SJSA1 (cell line): Measurements from ENCODE around the gene COMTD1. TPM values are rescaled to one million over a fixed set of nuclear protein-coding genes. Genes with fewer than 3 reads are reported as not detected.
A peak's percentile ranks its signal among the peaks of the same experiment; 100 is the strongest.

ENCODE experiments used
- DNase-seq, 2 experiments: peaks; one replicate each; pipeline ENCODE4 v3.0.0-alpha.2; 2015 to 2020; ENCODE audit warnings: low spot score in 2 of 2, low read depth in 1 of 2
- H3K27ac ChIP-seq: fragments of 250-450 bp; sonication (Bioruptor Pico); 2 replicates; pipeline ENCODE4 v1.5.1; 2020; ENCODE audit warnings: mild to moderate bottlenecking, moderate library complexity
- H3K27me3 ChIP-seq: fragments of 250-450 bp; sonication (Bioruptor Pico); replicated peaks from 2 replicates; pipeline ENCODE4 v1.5.1; 2020; ENCODE audit warnings: mild to moderate bottlenecking, moderate library complexity
- H3K36me3 ChIP-seq: fragments of 250-450 bp; sonication (Bioruptor Pico); 2 replicates; pipeline ENCODE4 v1.5.1; 2020; ENCODE audit warnings: mild to moderate bottlenecking
- H3K4me1 ChIP-seq: fragments of 250-450 bp; sonication (Bioruptor Pico); replicated peaks from 2 replicates; pipeline ENCODE4 v1.6.1; 2021; ENCODE audit warnings: mild to moderate bottlenecking
- H3K4me3 ChIP-seq: fragments of 250-450 bp; sonication (Bioruptor Pico); 2 replicates; pipeline ENCODE4 v1.5.1; 2020; ENCODE audit warnings: mild to moderate bottlenecking
- H3K9me3 ChIP-seq: fragments of 250-450 bp; sonication (Bioruptor Pico); replicated peaks from 2 replicates; pipeline ENCODE4 v1.5.1; 2020; ENCODE audit warnings: mild to moderate bottlenecking
- total RNA-seq: library from RNA; depleted of rRNA; stranded (reverse); fragments of >200 nt; shearing (Covaris generic); gene quantifications from 2 replicates; pipeline ENCODE4 v1.2.3, GENCODE V29; 2014

The COMTD1 gene
- total RNA-seq, 1 experiment from 2014 or later = 8.8 TPM

DNA sequence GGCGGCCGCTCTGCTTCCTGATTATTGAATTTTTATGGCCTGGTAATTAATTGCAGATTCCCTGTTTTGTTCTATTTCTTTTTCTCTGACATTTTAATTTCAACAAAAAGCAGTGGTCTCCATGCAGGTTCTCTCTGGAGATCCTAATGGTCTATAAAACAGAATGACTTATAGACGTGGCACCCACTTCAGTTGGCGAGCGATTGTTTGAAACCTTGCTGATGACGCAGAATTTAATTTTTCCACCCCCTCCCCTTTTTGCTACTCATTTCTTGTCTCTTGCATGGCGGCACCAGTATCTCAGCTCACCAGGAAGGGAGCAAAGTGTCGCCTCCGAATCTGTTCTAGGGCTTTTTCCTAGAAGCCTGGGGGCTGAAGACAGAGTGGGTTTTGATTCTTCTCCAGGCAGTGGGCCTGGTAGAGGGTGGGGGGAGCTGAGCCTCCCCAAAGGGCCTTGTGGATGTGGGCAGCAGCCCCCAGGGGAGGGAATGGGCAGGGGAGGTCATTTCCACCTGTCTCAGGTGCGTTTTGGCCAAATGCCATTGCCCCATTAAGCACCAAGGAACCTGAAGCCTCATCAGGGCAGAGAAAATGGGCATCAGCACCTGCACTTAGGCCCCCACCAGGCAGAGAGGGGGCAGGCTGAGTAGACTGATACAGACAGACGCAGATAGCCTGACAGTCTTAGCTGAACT lies 3.5 kb upstream of the COMTD1 start:
- peaks cover 6% of the 10 kb centered on the region; the same call in 1 of the 2 replicates for H3K36me3 ChIP-seq
- no peaks in the 10 kb centered on the region for H3K27me3 ChIP-seq
- no peaks in the 10 kb centered on the region; the same call in 1 of the 2 replicates for H3K9me3 ChIP-seq
- H3K27ac ChIP-seq = no peak overlapping the region
- DNase-seq = no peak
- H3K4me1 ChIP-seq = peaks cover 18% of the 10 kb centered on the region
- no peak overlapping the region for H3K4me3 ChIP-seq

DNA sequence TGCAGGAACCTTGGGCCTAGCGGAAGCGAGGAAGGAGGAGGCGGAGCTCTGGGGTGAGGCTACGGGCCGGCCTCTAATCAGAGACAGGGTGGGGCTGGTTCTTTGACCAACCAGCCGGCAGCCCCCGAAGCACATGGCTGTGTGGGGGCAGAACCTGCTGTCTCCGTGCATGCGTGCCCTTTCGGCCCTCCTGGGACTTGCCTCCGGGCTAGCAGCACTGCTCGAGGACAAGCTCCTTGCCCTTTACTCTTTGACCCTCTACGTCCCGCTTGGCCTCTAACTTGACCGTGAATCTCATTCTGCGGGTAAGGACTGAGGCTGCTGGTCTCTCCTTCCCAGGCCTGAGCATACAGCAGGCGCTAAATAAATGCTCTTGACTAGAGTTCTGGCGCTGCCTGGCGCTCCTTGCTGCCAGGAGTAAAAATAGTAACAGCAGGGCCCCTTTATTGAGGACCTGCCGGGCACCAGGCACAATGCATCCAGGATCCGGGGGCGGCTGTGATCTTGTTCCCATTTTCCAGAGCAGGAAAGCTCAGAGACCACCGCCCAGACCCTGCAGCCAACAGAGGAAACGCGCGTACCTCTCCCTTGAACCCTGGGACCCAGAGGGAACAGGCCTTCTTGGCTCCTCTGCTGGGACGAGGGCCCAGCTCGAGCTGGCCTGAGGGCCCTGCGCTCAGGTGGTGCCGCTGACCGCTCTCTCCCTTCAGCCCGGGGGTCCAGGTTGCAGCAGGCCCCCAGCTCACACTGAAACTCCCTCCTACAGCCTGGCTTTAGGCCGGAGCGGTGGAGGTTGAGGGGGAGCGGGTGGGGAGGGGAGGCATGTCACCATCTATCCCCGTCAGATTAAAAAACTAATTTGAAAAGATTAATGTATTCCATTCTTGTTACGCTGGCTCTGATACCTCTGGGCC lies 2.7 kb upstream of the COMTD1 start:
- no peak overlapping the region for H3K27ac ChIP-seq
- no peaks in the 10 kb centered on the region for H3K27me3 ChIP-seq
- peaks cover 18% of the 10 kb centered on the region for H3K4me1 ChIP-seq
- H3K36me3 ChIP-seq = peaks cover 12% of the 10 kb centered on the region
- DNase-seq = no peak
- no peak overlapping the region for H3K4me3 ChIP-seq
- H3K9me3 ChIP-seq = no peaks in the 10 kb centered on the region; the same call in 1 of the 2 replicates

DNA sequence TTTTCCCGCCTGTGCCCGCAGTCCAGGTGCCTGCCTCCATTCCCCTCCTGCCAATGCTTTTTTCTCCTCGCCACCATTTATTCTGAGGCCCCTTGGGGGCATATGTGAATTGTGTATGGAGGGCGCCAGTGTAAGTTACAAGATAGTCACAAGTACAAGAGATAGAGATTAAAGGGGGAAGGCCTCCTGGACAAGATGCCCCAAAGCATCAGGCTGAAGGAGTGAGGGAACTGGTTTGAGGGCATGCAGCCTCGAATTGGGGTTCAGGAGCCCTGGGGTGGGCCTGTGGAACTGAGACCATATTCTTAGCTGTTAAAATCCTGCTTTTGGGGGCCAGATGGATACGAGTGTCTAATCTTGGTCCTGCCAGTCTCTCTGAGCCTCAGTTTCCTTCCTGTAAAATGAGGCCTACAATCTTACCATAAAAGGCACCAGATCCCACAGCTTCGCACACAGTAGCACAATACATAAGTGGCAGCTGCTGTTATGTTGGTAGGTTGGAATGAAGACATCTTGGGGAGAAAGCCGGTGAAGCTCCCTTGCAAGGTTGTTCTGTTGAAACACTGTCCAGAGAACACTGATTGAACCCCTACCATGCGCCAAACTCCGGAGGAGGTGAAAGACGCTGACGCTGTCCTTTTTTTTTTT lies 545 bp upstream of the COMTD1 start:
- peaks cover 18% of the 10 kb centered on the region for H3K4me1 ChIP-seq
- DNase-seq = no peak
- H3K27ac ChIP-seq = no peak overlapping the region
- H3K27me3 ChIP-seq = no peaks in the 10 kb centered on the region
- no peaks in the 10 kb centered on the region; the same call in 1 of the 2 replicates for H3K9me3 ChIP-seq
- H3K36me3 ChIP-seq = peaks cover 31% of the 10 kb centered on the region
- peak overlapping the region; percentile 50 for H3K4me3 ChIP-seq

DNA sequence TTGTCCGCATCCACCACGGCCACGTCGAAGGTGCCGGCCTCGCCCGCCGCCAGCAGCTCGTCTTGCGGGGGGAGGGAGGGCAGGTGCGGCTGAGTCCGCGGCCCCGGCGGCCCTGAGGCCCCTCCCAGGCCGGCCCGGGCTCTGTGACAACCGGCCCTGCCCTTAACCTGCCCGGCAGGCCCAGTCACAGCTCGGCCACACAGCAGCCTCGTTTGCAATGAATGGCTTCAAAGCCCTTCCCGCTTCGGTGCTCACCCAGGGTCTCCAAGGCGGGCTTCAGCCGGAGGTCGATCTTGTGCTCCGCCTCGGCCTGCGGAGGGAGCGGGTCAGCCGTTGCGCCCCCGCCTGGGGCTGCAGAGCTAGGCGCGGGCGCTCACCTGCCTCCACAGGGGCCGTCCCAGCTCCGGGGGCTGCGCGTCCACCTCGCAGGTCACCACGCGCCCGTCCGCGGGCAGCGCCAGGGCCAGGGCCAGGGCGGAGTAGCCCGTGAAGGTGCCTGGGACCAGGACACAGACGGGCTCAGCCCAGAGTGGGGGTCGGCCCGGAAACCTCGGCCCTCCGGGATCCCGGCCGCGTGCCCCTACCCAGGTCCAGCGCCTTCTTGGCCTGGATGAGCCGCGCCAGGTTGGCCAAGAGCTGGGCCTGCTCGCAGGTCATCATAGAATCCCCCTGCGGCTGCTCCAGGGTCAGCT lies 928 bp downstream of the COMTD1 start:
- Histone ChIP-seq H3K4me1 (peaks cover 25% of the 10 kb centered on the region), H3K4me3 (peak overlapping the region; percentile 50), H3K36me3 (peaks cover 46% of the 10 kb centered on the region), H3K27me3 (no peaks in the 10 kb centered on the region), H3K9me3 (no peaks in the 10 kb centered on the region; the same call in 1 of the 2 replicates), H3K27ac (no peak overlapping the region; the same call in 1 of the 2 replicates)
- DNase-seq = no peak

DNA sequence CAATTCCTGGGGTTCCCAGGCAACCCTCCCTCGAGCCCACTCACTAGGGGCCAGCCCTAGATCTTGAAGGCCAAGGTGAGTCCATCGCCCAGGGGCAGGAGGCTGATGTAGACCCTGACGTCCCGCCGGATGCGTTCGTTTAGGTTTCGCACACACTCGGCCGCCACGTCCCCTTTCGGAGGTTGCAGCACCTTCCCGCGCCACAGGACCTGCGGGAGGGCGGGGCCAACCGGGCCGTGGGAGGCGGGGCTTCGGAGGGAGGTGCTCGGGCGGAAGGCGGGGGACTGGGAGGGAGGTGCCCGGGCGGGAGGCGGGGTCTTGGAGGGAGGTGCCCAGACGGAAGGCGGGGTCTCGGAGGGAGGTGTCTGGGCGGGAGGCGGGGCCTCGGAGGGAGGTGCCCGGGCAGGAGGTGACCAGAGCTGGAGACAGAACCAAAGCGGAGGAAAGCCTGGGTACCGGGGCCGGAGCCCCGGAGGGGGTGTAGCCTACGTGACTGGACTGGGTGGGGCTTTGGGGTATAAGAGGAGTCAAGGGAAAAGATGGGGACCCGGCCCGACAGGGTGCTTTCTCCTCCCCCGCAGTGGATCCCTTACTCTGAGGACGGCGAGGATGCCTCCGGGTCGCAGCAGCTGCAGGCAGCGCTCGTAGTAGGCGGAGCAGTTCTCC lies 1.6 kb downstream of the COMTD1 start:
- Histone ChIP-seq H3K27me3 (no peaks in the 10 kb centered on the region), H3K4me1 (peaks cover 28% of the 10 kb centered on the region), H3K4me3 (peak overlapping the region; percentile 50), H3K27ac (no peak overlapping the region), H3K9me3 (no peaks in the 10 kb centered on the region; the same call in 1 of the 2 replicates), H3K36me3 (peaks cover 51% of the 10 kb centered on the region)
- DNase-seq = peak; percentile 32 to 91

DNA sequence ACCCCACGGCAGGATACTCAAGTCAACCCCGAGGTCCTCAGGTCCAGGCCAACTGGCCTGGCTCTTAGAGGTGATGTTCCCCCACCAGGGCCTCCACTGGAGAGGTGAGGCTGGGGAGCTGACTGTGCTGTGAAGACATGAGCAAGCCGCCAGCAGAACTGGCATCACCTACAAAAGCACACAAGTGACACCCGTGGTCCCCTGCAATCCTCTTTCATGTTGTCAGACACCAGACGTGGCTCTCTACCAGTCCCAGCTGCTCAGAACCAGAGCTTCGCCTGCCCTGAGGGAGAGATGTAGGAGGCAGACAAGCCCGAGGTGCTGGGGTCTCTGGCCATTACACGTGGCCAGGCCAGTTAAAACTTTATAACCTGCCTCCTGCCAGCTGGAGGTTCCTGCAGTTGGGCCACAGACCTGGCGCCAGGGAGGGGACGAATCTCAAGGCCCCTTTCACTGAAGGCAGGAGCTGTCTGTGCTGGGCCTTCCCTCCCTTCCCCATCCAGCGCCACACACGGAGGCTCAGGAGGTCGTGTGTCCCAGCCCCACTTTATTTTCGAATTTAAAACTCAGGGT lies 2.2 kb downstream of the COMTD1 start:
- Histone ChIP-seq H3K4me1 (peaks cover 31% of the 10 kb centered on the region), H3K9me3 (no peaks in the 10 kb centered on the region; the same call in 1 of the 2 replicates), H3K4me3 (no peak overlapping the region), H3K27me3 (no peaks in the 10 kb centered on the region), H3K27ac (no peak overlapping the region), H3K36me3 (peaks cover 56% of the 10 kb centered on the region)
- DNase-seq = peak in 1 of 2 experiments; percentile 14

DNA sequence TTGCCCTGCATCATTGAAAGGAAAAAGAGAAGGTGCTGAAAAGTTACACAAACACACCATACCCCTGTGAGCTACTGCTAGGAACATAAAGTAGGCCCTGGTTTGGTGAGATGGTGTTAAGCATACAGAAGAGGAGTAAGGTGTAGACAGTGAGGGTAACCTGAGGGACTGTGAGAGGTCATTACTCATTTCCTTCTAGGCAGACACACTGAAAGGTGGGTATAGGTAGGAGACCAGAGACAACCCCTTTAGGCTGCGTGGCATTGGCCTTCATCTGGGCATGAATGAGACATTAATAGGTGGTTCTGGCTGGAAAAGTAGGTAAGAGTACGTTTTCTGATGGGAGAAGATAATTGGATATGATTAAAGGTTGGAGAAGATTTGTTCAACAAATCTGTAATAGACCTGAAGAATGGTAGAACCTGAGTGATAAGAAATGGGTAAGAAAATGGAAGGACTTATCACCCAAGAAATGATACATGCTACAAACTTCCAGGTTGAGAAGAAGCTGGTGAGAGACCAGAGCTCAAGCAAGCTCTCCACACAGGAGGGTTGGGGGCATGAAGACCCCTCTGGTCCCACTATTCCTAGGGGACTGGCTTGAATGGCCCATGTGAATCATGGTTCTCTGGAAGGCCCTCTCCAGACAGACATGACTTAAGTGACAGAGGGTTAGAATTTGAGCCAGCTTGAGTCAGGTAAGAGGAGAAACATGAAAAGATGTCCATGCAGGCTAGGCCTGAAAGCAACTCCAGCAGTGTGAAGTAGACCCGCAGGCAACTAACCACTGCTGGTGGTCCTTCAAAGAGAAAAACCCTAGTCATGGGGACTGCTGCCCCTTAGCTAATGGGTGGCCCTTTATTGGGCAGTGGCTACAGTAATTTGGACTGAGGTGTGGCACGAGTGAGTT lies 3.8 kb downstream of the COMTD1 start:
- Histone ChIP-seq H3K9me3 (no peaks in the 10 kb centered on the region; the same call in 1 of the 2 replicates), H3K27ac (no peak overlapping the region), H3K36me3 (peaks cover 63% of the 10 kb centered on the region), H3K27me3 (no peaks in the 10 kb centered on the region), H3K4me1 (peaks cover 31% of the 10 kb centered on the region), H3K4me3 (no peak overlapping the region)
- DNase-seq = no peak

DNA sequence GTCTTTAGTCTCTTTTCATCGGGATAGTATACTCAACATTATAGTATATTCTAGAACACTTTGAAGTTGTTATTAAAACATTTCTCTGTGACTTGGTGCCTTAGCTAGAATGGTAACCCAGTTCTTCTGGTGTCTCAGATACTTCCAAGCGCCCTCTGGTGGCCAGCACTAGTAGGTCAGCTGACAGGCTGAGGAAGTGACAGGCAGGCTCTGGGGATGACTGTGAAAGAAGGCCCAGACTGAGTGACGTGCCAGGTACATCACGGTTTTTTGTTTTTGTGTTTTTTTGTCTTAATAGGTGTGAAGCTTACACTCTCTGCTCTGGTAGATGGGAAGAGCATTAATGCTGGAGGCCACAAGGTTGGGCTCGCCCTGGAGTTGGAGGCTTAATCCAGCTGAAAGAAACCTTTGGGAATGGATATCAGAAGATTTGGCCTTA lies 5.1 kb downstream of the COMTD1 start:
- Histone ChIP-seq H3K4me3 (no peak overlapping the region), H3K4me1 (peaks cover 39% of the 10 kb centered on the region), H3K36me3 (peaks cover 76% of the 10 kb centered on the region), H3K27me3 (no peaks in the 10 kb centered on the region), H3K27ac (no peak overlapping the region; the same call in 1 of the 2 replicates), H3K9me3 (no peaks in the 10 kb centered on the region; the same call in 1 of the 2 replicates)
- DNase-seq = peak; percentile 73 to 91

DNA sequence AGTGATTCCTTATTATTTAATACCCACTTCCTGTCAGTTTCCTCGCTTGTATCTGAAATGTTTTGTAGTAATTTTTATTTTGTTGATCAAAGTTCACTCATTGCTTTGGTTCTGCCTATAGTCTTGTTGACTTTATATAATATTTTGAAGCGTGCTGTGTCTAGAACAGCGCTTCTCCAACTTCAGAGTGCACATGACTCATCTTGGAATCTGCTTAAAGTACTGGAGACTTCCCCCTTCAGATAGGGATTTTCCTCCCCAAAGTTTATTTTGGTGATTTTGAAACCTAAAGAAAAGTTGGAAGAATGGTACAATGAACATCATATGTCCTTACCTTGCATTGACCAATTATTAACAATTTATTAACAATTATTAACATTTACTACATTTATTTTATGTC lies 5.8 kb downstream of the COMTD1 start:
- H3K36me3 ChIP-seq = peaks cover 80% of the 10 kb centered on the region
- H3K9me3 ChIP-seq = no peaks in the 10 kb centered on the region; the same call in 1 of the 2 replicates
- no peak overlapping the region for H3K4me3 ChIP-seq
- no peak overlapping the region; the same call in 1 of the 2 replicates for H3K27ac ChIP-seq
- peaks cover 40% of the 10 kb centered on the region for H3K4me1 ChIP-seq
- peak in 1 of 2 experiments; percentile 23 for DNase-seq
- no peaks in the 10 kb centered on the region for H3K27me3 ChIP-seq

DNA sequence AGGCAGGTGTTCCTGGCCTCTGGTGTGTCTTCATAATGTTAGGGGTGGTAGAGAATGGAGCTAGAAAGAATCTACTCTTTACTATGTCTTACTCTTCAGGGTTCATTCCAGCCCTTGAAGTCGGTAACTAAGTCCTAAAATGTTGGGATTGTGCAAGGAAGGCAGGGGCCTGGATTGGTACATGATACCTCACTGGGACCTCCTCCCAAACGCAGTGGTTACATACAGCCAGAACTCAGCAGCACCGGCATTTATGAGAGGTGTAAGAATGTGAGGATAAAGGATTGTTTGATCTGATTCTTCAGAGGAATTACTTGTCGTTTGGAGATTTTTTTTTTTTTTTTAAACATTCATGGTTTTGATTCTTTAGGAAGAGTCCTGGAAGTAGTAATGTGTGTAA lies 6.9 kb downstream of the COMTD1 start:
- Histone ChIP-seq H3K27ac (no peak overlapping the region), H3K9me3 (no peaks in the 10 kb centered on the region), H3K27me3 (no peaks in the 10 kb centered on the region), H3K4me3 (no peak overlapping the region), H3K4me1 (peaks cover 44% of the 10 kb centered on the region), H3K36me3 (peaks cover 85% of the 10 kb centered on the region)
- DNase-seq = no peak

DNA sequence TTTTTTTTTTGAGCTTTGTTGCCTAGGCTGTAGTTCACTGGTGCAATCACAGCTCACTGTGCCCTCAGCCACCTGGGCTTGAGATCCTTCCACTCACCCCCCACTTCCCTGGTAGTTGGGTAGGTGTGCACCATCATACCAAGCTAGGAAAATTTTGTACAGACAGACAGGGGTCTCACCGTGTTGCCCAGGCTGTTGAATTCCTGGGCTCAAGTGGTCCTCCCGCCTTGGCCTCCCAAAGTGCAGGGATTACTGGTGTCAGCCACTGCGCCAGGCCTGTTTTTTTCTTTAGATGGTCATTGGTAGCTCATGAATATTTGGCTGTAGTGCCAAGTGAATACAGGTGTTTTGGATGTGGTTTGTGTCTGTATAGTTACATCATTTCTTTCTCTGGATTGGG lies 7.5 kb downstream of the COMTD1 start:
- no peaks in the 10 kb centered on the region for H3K27me3 ChIP-seq
- H3K4me1 ChIP-seq = peaks cover 50% of the 10 kb centered on the region
- peaks cover 85% of the 10 kb centered on the region for H3K36me3 ChIP-seq
- no peak for DNase-seq
- no peaks in the 10 kb centered on the region for H3K9me3 ChIP-seq
- H3K4me3 ChIP-seq = no peak overlapping the region
- no peak overlapping the region for H3K27ac ChIP-seq

DNA sequence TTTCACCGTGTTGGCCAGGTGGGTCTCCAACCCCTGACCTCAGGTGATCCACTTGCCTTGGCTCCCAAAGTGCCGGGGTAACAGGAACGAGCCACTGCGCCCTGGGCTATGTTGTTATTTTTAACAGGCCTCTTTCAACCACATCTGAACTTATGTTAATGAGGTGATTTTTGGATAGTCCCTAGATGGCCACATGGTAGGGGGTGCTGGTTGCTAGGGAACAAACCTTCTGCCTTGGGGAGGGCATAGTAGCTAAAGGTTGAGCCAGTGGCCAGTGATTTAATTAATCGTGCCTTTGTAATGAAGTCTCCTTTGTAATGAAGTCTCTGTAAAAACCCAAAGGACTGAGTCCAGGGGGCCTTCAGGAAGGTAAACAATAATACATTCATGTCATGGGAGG lies 9.1 kb downstream of the COMTD1 start:
- Histone ChIP-seq H3K4me1 (peaks cover 53% of the 10 kb centered on the region), H3K4me3 (no peak overlapping the region), H3K36me3 (peaks cover 87% of the 10 kb centered on the region), H3K9me3 (no peaks in the 10 kb centered on the region), H3K27ac (no peak overlapping the region), H3K27me3 (no peaks in the 10 kb centered on the region)
- DNase-seq = no peak
